HG02938 (cell line): ENCODE data around the gene RNF121.
"Not testable (repeated sequence)": the region's sequence is repeated elsewhere in the genome, so short reads cannot be mapped to it uniquely, and the experiment has no call there.

Source experiments
- ATAC-seq: cut with Tn5 transposase; IDR thresholded peaks from one replicate; pipeline ENCODE4 v1.9.1; 2021; ENCODE audit warnings: mild to moderate bottlenecking, moderate library complexity; ENCODE audit not compliant: unreplicated experiment

The RNF121 gene

DNA sequence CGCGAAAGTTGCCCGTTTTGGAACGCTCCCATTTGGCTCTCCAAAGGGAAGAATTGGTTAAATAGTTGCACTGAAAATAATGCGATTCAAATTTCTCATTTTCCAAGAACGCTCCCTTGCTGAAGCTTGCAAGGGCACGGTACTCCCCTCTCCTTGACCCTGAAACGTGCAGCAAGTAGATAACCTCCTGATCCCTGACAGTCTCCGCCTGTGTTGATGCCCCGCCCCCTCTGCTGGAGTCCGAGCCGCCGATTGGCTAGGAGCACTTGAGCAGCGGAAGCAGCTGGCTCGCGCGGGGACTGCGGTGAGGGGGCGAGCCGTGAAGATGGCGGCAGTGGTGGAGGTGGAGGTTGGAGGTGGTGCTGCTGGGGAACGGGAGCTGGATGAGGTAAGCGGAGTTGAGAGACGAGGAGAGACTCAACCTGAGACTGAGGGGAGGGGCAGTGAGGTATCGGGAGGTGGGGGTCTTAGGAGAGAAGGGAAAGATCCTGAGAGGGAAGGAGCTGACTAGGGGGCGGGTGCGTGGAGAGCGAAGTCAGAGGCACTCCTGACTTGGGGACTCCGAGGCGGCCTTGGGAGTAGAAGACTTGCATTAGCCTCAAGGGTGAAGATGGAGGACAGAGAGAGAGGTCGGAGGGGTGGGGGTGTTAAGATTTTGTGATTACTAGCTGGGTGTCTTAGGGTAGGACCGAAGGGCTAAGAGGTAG, at the start of gene RNF121:
Gene RNF121, plus strand, starts transcription at position 310 of the 707 bp plus-strand sequence. Its CDS starts 16 bp downstream, at position 326.
- peak; percentile 77 for ATAC-seq

DNA sequence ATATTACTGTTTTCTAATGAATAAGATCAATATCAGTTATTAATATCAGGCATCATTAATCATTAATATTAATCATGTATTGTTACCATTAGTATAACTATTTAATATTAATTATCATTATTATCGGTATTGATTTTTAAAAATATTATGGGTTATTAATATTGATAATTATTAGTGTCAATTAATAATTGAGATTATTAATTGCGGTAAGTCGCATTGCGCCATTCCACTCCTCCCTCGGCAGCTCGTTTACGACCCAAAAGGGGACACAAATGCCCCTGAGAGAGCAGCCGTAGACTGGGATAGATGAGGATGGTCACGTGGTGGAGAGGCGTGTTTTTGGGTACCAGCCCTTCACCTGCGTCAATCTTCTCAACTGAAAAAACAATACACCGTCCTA, 43.0 kb upstream of the RNF121 start:
- not testable (repeated sequence) for ATAC-seq

DNA sequence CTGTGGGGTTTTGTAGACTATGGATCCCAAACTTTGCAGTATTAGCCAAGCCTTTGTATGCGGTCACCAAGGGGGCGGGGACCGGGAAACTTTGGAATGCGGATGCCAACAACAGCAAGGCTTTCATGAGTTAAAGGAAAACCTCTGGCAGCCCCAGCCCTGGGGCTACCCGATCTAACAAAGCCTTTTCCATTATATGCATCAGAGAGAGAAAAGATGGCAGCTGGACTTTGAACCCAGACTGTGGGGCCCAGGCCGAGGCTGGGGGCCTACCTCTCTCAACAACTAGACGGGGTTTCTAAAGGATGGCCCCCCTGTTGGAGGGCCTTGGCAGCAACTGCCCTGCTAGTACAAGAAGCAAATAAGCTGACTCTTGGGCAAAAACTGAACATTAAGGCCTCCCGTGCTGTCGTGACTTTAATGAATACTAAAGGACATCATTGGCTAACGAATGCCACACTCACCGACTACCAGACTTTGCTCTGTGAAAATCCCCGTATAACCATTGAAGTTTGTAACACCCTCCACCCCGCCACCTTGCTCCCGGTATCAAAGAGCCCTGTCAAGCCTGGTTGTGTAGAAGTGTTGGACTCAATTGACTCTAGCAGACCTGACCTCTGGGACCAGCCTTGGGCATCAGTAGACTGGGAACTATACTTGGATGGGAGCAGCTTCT, 40.4 kb upstream of the RNF121 start:
- not testable (repeated sequence) for ATAC-seq

DNA sequence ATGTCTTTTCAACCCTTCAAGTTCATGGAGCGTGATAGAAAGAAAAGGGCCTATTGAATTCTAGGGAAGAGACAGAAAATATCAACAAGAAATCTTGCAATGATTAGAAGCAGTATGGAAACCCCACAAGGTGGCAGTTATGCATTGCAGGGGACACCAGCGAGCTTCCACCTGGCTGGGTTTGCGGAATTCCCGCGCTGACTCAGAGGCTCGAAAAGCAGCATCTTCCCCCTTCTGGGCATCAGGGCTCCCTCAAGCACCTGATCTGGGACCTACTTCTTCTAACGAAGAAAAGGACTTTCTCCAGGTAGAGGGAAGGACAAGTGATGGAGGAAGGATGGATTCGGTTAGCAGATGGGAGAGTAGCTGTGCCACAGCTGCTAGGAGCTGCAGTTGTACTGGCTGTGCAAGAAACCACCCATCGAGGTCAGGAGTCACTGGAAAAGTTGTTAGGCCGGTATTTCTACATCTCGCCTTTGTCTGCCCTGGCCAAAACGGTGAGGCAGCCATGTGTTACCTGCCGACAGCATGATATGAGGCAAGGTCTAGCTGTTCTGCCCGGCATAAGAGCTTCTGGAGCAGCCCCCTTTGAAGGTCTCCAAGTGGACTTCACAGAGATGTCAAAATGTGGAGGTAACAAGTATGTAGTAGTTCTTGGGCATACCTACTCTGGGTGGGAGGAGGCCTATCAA, 39.5 kb upstream of the RNF121 start:
- not testable (repeated sequence) for ATAC-seq

DNA sequence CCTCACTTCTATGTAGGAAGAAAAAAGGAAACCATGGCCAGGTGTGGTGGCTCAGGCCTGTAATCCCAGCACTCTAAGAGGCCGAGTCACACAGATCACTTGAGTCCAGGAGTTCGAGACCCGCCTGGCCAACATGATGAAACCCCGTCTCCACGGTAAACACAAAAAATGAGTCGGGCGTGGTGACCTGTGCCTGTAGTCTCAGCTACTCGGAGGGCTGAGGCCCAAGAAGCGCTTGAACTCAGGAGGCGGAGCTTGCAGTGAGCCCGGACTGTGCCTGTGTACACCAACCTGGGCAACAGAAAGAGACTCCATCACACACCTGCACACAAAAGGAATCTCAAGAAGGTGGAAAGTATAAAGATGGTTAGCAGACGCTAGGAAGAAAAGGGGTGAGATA, 32.9 kb upstream of the RNF121 start:
- no peak for ATAC-seq

DNA sequence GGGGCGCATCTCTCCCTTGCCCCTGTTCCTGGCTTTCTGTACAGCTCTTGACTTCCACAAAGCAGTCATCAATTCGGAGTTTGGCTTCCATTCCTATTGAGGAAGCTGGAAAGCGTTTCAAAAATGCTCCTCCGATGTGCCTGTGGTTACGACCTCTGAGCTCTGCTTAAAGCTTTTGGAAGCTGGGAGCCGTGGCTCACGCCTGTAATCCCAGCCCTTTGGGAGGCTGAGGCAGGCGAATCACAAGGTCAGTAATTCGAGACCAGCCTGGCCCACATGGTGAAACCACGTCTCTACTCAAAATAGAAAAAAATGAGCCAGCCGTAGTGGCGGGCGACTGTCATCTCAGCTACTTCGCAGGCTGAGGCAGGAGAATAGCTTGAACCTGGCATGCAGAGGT, 27.7 kb upstream of the RNF121 start:
- ATAC-seq = not testable (repeated sequence)

DNA sequence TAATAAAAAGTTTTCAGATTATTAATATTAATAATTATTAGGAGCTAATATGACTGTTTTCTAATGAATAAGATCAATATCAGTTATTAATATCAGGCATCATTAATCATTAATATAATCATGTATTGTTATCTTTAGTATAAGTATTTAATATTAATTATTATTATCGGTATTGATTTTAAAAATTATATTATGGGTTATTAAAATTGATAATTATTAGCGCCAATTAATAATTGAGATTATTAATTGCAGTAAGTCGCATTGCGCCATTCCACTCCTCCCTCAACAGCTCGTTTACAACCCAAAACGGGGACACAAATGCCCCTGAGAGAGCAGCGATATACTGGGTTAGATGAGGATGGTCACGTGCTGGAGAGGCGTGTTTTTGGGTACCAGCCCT, 20.6 kb upstream of the RNF121 start:
- ATAC-seq = no peak

DNA sequence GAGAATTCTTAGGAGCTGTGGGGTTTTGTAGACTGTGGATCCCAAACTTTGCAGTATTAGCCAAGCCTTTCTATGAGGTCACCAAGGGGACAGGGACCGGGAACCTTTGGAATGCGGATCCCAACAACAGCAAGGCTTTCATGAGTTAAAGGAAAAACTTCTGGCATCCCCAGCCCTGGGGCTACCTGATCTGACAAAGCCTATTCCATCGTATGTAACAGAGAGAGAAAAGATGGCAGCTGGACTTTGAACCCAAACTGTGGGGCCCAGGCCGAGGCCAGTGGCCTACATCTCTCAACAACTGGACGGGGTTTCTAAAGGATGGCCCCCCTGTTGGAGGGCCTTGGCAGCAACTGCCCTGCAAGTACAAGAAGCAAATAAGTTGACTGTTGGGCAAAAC, 18.1 kb upstream of the RNF121 start:
- not testable (repeated sequence) for ATAC-seq

DNA sequence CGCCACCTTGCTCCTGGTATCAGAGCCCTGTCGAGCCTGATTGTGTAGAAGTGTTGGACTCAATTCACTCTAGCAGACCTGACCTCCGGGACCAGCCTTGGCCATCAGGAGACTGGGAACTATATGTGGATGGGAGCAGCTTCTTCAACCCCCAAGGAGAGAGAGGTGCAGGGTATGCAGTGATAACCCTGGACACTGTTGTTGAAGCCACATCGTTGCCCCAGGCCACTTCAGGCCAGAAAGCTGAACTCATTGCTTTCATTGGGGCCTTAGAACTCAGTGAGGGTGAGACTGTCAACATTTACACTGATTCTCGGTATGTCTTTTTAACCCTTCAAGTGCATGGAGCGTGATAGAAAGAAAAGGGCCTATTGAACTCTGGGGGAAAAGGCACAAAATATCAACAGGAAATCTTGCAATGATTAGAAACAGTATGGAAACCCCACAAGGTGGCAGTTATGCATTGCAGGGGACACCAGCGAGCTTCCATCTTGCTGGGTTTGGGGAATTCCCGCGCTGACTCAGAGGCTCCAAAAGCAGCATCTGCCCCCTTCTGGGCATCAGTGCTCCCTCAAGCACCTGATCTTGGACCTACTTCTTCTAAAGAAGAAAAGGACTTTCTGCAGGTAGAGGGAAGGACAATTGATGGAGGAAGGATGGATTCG, 17.4 kb upstream of the RNF121 start:
- not testable (repeated sequence) for ATAC-seq

DNA sequence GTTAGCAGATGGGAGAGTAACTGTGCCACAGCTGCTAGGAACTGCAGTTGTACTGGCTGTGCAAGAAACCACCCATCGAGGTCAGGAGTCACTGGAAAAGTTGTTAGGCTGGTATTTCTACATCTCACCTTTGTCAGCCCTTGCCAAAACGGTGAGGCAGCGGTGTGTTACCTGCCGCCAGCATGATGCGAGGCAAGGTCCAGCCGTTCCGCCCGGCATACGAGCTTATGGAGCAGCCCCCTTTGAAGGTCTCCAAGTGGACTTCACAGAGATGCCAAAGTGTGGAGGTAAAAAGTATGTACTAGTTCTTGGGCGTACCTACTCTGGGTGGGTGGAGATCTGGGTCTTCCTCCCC, 16.9 kb upstream of the RNF121 start:
- not testable (repeated sequence) for ATAC-seq

DNA sequence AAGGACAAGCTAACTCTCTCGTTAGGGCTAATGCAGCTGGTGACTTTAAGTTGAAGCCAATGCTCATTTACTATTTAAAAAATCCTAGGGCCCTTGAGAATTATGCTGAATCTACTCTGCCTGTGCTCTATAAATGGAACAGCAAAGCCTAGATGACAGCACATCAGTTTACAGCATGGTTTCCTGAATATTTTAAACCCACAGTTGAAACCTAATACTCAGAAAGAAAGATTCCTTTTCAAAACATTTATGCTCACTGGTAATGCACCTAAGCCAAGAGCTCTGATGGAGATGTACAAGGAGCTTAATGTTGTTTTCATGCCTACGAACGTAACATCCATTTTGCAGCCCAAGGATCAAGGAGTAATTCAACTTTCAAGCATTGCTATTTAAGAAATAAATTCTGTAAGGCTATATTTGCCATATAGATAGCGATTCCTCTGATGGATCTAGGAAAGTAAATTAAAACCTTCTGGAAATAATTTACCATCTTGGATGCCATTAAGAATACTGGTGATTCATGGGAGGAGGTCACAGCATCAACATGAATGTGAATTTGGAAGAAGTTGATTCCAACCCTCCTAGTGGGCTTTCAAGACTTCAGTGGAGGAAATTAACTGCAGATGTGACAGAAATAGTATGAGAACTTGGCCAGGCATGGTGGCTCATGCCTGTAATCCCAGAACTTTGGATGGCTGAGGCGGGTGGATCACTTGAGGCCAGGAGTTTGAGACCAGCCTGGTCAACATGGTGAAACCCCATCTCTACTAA, 14.9 kb upstream of the RNF121 start:
- no peak for ATAC-seq

DNA sequence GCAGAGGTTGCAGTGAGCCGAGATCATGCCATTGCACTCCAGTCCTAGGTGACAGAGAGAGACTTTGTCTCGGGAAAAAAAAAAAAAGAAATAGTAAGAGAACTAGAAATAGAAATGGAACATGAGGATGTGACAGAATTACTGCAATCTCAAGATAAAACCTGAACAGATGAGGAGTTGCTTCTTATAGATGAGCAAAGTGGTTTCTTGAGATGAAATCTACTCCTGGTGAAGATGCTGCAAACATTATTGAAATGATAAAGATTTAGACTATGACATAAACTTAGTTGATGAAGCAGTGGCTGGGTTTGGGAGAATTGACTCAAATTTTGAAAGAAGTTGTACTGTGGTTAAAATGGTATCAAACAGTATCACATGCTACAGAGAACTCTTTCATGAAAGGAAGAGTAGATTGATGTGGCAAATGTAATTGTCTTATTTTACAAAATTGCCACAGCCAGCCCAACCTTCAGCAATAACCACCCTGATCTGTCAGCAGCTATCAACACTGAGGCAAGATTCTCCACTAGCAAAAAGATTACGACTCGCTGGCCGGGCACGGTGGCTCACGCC, 14.1 kb upstream of the RNF121 start:
- no peak for ATAC-seq

DNA sequence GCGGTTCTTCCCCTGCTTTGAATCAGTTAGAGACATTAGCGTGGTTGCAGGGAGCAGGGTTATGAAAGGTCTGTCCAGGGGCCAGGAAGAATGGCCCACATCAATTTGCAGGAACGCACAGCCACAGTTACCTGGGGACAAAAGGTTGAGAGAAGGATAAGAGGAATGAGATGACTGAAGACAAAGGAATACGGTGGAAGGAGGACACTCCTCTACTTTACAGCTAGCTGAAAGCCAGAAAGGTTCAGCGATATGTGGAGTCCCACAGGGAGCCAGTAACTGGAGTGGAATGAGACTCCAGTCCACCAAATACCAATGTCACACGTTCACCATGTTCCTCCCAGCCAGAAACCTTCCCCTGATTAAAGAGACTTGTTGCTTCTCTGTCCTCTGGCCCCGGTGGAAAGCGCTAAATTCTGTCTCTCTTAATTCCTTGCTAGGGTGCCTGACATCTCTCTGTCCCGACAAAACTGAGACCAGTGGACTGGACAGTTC, 11.2 kb upstream of the RNF121 start:
- no peak for ATAC-seq

DNA sequence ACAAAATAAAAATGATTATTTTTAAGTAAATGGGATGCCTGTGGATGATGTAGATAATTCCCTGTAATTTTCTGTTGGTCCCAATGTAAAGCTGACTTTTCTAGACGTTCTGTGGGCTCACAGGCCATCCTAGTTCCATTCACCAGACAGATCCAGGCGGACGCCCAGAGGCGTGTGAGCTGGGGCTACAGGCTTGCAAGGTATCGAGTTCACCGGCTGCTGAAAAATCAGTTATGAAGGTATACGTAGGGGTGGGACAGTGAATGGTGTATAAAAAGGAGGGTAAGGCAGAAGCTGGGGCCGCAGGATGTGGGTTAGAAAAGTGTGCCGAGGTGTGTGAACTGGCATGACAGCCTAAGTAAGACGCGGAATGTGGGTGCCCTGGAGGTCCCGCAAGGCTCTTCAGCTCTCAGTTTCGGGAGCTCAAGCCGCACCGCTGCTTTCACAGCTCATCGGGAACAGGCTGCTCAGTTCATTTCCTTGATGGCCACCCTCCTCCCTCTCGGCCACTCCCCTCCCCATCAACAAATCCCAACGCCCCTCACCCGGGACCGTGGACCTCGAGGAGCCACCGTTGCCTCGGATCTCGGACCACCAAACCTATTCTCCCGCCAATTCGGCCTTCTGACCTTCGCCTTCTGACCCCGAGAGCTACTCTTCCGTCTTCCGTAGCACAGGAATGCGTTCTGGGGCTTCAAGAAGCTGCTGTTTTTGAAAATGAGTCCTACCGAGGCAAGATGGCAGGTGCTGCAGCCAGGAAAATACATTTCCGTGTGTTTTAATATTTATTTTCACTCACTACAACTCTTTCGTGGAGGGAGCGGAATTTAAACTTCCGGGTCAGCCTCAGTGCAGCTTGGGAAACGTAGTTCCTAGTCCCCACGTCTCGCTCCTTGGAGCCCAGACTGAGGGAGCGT, 768 bp upstream of the RNF121 start, which contains the start of gene XNDC1N:
Gene XNDC1N, minus strand, starts transcription at position 775 of the 917 bp plus-strand sequence. CDS start 5,241 bp downstream, outside the sequence.
- ATAC-seq = peak; percentile 61

DNA sequence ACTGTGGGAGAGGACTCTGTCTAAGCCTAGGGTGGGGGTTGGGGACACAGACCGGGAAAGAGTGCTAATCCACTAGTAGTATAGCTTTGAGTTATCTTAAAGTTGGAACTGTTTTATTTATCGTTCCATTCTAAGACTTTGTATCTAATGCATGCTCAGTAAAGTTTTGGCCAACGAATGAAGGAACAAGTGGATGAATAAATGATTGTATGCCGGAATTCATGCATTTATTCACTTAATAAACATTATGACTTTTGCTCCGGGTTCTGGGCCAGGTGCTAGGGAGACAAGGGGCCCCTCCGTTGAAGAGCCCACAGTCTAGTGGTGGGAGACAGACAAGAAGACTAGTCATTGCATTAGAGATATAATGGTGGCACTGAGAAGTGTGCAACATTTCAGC, 645 bp downstream of the RNF121 start:
- no peak for ATAC-seq

DNA sequence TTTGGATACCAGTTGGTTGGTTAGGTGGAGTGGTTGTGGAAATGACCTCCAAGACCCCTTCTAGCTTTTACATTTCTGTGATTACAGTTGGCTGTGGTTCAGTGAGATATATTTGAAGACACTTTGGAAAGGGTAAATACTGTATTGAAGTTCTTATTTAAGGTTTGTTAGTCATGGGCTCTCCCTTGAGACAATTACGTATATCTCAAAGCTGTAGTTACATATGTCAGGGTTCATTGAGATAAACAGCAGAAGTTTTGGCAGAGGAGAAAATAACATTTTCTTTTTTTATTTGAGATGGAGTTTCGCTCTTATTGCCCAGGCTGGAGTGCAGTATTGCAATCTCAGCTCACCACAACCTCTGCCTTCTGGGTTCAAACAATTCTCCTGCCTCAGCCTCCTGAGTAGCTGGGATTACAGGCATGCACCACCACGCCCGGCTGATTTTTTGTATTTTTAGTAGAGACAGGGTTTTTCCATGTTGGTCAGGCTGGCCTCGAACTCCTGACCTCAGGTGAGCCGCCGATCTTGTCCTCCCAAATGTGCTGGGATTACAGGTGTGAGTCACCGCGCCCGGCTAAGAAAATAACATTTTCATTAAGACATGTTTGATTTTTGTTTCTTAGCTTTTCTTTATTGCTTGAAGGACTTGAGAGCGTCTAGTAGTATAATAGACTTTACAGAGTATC, 1.9 kb downstream of the RNF121 start:
- no peak for ATAC-seq

DNA sequence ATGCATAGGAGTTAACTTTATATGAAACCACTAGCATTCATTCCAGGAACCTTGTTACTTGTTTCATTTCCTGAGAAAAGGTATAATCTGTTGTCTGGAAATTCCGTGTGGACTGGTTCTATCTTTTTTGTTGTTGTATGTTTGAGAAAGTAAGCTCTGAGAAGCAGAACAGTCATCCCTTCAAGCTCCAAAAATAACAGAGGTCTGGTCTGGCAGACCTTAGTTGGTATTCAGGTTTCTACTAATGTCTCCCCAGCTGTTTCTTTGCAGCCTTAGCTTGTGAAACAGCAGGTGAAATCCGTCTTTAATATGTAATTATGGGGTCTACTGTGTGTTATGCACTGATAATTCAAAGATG, 2.4 kb downstream of the RNF121 start:
- ATAC-seq = no peak

DNA sequence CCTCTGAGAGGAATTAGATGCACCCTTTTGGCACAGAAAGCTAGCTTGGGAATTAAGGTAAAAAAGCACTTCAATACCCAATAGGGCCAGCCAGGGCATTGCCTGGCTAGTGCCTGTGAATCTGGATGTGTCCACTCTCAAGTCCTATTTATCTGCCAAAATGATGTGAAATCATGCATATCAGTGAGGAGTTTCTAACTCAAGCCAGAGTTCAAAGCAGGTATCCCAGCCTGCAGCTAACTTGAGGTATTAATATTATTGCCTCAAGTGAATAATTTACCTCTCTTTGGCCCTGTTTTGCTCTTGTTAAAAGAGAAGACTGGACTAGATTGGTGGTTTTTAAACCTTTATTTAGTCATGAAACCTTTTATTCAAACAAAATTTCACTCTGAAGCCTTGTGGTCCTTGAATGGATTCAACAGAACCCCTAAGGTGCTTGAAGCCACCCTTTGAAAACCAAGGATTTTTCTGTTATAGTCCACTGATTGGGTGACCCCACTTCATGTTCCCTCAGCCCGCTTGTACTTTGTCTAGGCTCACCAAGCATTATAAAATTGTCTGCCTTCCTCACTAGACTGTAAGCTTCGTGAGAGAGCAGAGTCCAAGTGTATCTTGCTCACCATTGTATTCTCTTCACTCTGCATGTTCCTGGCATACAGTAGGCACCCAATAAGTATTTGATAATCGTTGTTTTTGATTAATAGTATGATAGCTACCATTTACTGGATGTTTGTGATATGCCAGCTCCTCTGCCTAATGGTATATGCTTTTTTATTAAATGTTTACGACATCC, 4.5 kb downstream of the RNF121 start:
- no peak for ATAC-seq
